DMS53 treated with DMSO at 0.1 percent for 48 hours (cell line): ENCODE data around the gene KRT39.
"Not testable (repeated sequence)": the region's sequence is repeated elsewhere in the genome, so short reads cannot be mapped to it uniquely, and the experiment has no call there.

Experiments used
- DNase-seq: peaks from one replicate; lab custom pipeline; 2025; ENCODE audit not compliant: unreplicated experiment; lab: John Stamatoyannopoulos, UW

KRT39 gene

GRCh38 chr17:40966848-40967247 is at the start of gene KRT39:
TSS of gene KRT39 (minus strand) at chr17:40966948. CDS start at chr17:40966856, 92 bp downstream.
- DNase-seq, result no peak

DNA sequence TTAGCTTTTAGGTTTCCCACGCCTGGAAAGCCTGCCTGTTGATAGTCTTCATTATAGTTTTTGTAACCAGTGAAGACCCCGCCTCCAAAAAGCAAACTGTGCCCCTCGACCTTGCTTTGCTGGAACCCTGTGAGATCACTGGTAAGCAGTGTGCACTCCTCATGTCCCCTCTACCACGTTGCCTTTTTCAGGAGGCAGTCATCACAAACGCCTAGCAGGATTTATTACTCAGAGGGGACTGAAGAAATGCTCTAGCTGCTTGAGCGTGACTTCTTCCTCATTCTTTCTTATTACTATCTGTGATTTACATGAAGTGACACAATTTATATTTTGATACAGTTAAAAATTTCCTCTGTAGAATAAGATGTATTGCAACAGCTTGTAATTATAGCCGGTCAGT is 48.7 kb upstream of the KRT39 start:
- no peak for DNase-seq

DNA sequence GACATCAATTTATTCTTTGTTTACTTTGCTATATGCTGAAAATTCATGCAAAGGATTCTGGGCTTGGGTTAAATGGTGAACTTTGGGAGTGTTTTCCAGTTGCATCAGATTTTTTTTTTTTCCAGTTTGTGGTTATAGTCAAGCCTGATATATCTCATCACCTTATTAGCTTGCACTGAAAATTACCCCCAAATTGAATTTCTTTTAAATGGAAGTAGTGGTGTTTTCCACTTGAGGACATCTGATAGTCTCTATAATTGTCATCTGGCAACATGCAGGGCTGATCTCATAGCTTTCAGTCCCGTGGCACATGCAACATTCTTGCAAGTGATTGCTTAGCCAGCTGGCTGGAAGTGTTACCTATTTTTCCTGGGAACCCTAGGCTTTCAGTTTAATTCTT is 46.9 kb upstream of the KRT39 start:
- DNase-seq, result no peak

- no peak for DNase-seq
Measured at GRCh38 chr17:41013181-41013580, 46.4 kb upstream of the KRT39 start.

DNA sequence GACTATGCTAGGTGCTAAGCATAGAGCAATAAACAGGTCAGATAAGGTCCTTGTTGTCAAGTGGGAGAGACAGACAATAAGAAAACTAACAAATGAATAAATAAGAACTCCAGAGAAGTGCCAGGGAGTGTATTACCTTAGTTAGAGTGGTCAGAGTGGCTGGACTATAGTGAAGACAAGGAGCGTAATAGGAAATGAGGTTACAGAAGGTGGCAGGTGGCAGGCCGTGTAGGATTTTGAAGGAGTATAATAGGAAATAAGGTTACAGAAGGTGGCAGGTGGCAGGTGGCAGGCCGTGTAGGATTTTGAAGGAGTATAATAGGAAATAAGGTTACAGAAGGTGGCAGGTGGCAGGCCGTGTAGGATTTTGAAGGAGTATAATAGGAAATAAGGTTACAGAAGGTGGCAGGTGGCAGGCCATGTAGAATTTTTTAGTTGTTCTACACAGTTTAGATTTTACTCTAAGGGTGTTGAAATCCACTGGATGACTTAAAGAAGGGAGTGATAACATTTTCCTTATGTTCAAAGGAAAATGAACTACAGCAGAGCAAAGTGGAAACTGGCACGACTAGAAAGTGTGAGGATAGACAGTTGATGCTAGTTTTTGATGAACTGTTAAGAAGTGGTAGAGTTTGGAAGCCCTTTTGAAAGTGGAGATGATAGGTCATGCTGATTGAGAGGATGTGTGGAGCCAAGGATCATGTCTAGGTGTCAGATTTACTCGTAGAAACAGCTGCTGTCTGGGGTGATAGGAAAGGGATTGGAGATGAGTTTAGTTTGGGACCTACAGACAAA is 45.8 kb upstream of the KRT39 start:
- peak; percentile 19 for DNase-seq

DNA sequence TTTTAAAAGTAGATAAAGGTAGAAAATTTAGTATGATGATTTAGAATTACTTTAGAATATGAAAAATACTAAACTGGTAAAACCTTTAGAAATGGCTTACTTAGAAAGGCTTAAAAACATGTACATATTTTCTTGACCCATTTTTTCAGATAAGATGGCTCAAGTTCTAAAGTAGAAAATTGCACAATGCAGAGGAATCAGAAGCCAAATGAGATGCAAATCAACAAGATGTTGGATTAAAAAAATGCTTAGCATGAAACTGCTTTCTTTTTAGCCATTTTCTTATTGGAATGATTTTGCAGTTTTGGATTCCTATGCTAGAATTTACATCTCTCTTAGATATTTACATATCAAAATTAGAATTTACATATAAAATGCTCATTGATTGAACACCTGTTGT is 43.7 kb upstream of the KRT39 start:
- no peak for DNase-seq

DNA sequence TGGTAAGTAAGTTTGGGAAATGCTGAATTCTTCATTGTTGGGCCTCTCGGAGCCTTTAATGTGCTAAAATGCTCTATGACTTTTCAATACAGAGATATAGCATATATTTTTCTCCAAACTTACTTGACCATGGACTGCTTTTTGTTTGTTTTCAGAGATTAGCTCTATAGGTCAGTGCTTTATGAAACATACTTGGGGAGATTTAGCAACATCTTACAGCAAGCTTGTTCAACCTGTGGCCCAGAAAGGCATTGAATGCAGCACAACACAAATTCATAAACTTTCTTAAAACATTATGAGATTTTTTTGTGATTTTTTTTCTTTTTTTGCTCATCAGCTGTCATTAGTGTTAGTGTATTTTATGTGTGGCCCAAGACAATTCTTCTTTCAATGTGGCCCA is 43.2 kb upstream of the KRT39 start:
- no peak for DNase-seq

DNA sequence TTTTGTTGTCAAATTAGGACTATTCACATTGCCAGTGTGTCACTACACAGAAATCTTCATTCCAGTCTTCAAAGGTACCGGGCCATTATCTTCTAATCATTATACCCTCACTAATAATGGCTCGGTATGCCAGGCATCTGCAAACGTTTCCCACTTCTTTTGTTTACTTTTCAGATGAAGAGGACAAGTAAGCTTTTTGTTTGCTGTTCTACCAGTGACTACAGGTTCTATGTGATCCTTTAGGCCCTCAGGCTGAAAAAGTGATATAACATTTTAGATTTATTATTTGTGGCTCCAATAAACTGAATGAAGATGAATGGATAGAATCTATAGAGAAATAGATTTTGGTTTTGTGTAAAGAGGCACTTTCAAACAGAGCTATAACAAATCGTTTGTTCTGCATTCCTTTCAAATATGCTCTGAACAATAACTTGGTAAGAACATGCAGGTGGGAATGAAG is 42.6 kb upstream of the KRT39 start:
- peak; percentile 54 for DNase-seq

- DNase-seq, result peak; percentile 60
Measured at GRCh38 chr17:41008811-41009210, 42.1 kb upstream of the KRT39 start, which contains the start of gene KRTAP3-1. TSS of gene KRTAP3-1 (minus strand) at chr17:41009128. CDS start at chr17:41009074, 54 bp downstream.

GRCh38 chr17:41004397-41004796 is 37.6 kb upstream of the KRT39 start:
- no peak for DNase-seq

GRCh38 chr17:41003926-41004325 is 37.2 kb upstream of the KRT39 start:
- no peak for DNase-seq

DNA sequence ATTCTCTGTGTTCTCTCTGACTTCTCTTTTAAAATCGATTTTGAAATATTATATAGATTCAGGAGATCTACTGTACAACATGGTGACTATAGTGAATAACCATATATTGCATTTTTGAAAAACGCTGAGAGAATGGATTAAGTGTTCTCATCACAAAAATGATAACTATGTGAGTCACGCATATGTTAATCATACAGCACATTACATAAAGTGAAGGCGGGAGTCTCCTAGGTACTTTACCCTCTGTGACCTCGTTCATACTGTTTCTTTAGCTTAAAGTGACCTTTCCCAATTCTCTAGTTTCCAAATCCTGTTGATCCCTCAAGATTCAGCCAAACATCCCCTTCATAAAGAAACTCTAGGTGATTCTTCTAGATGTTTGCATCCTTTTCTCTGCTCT is 36.1 kb upstream of the KRT39 start:
- DNase-seq, result no peak

GRCh38 chr17:41001795-41002194 is 35.0 kb upstream of the KRT39 start:
- no peak for DNase-seq

- not testable (repeated sequence) for DNase-seq
Measured at GRCh38 chr17:40999563-40999962, 32.8 kb upstream of the KRT39 start, which contains the start of gene KRTAP3-2. TSS of gene KRTAP3-2 (minus strand) at chr17:40999906. CDS start at chr17:40999853, 53 bp downstream.

DNA sequence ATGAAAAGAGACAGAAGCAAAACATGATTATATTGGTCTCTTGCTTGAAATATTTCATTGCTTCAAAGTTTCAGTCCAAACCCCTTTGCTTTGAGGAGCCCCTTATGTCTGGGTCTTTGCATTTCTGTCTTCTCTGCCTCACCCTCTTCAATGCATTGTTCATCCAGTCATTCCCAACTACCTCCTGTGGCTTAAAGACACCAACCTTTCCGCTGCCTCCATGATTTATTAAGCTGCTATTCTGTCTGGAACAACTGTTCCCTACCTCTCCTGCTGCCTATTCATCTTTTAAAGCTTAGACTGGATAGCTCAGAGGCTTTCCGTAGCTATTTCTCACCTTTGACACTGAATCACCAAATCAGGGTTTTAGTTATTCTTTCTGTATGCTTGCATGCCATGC is 30.6 kb upstream of the KRT39 start:
- DNase-seq, result no peak

- DNase-seq, result no peak
Measured at GRCh38 chr17:40996829-40997228, 30.1 kb upstream of the KRT39 start.

- DNase-seq, result no peak
Measured at GRCh38 chr17:40995116-40995515, 28.4 kb upstream of the KRT39 start.

GRCh38 chr17:40993839-40994238 is 27.1 kb upstream of the KRT39 start, which contains the start of gene KRTAP3-3:
TSS of gene KRTAP3-3 (minus strand) at chr17:40994164. CDS start at chr17:40994097, 67 bp downstream.
- DNase-seq, result no peak

DNA sequence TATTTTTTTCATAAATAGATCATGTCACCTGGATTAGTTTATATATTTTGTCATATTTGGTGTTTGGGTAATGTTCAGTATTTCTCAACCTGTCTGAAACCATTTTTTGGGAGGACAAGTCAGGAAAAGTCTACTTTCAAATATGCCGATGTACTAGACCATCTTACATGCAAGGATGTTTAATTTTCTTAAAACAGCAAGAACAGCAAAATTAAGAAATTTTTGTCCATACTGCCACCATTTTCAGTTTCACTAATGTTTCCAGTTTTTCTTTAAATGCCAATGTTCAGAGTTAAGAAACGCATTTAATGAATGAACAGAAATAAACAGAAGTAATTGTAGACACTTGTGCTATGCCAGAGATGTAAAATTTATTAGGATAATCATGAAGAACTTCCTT is 26.3 kb upstream of the KRT39 start:
- DNase-seq, result no peak

- DNase-seq, result no peak
Measured at GRCh38 chr17:40992666-40993065, 25.9 kb upstream of the KRT39 start.

DNA sequence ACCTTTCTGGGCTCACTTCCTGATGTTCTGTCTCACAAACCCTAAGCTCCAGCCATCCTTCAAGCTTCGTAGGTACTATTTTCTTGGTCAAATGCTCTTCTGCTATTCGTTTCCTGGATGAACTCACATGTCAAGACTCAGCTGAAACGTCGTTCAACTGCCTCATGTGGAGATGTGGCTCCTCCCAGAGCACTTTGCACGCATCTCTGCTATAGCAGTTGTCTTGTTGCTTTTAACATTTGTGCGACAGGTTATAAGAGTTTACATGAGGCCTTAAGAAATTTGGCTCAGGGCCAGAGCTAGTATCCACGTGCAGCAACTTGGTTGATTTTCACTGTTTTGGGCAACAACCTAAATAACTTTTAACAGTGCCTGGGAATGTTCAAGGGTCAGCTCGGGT is 20.2 kb upstream of the KRT39 start:
- no peak for DNase-seq

GRCh38 chr17:40984226-40984625 is 17.5 kb upstream of the KRT39 start, which contains the start of gene KRT40:
TSS of gene KRT40 (minus strand) at chr17:40984326. CDS start at chr17:40984273, 53 bp downstream.
- DNase-seq, result no peak

GRCh38 chr17:40981115-40981514 is 14.4 kb upstream of the KRT39 start:
- DNase-seq, result no peak
